Endothelial cell of umbilical vein (primary cell): Measurements from ENCODE around the gene CBY3.
"Not testable (repeated sequence)": the region's sequence is repeated elsewhere in the genome, so short reads cannot be mapped to it uniquely, and the experiment has no call there.

Source experiments
- CTCF ChIP-seq, 2 donors: IDR thresholded peaks; 1 replicate in 1 of 2; 2 replicates in 1 of 2; pipeline ENCODE4 v1.5.1; 2011; ENCODE audit warnings: low read length in 2 of 2, mild to moderate bottlenecking in 2 of 2, moderate library complexity in 2 of 2, control low read depth in 1 of 2, inconsistent platforms in 1 of 2, low read depth in 1 of 2; ENCODE audit not compliant: insufficient read depth in 1 of 2; ENCODE audit errors: extremely low read depth in 1 of 2
- EZH2 ChIP-seq: IDR thresholded peaks from 2 replicates; pipeline ENCODE4 v1.6.1; 2012; ENCODE audit warnings: borderline replicate concordance, low read depth, mild to moderate bottlenecking, moderate library complexity, low read length, inconsistent platforms; ENCODE audit not compliant: severe bottlenecking
- FOS ChIP-seq: IDR thresholded peaks from 2 replicates; pipeline ENCODE4 v1.6.1; 2011; ENCODE audit warnings: mild to moderate bottlenecking, low read length, moderate library complexity, borderline replicate concordance; ENCODE audit not compliant: insufficient read depth
- GATA2 ChIP-seq: IDR thresholded peaks from 2 replicates; pipeline ENCODE4 v1.7.0; 2011; ENCODE audit warnings: low read depth, mild to moderate bottlenecking, moderate library complexity, mixed read lengths, low read length; ENCODE audit not compliant: insufficient read length, insufficient read depth
- JUN ChIP-seq: IDR thresholded peaks from 2 replicates; pipeline ENCODE4 v1.6.1; 2011; ENCODE audit warnings: borderline replicate concordance, low read depth; ENCODE audit not compliant: insufficient read length, insufficient read depth
- MAX ChIP-seq: IDR thresholded peaks from 2 replicates; pipeline ENCODE4 v1.6.1; 2011; ENCODE audit not compliant: insufficient read depth, insufficient read length
- MYC ChIP-seq: IDR thresholded peaks from one replicate; pipeline ENCODE4 v1.6.1; 2011; ENCODE audit warnings: mild to moderate bottlenecking, low read depth, low read length
- POLR2A ChIP-seq: IDR thresholded peaks from 2 replicates; pipeline ENCODE4 v1.6.1; 2012; ENCODE audit warnings: low read depth, mild to moderate bottlenecking, control low read depth, low read length
- POLR2AphosphoS5 ChIP-seq: IDR thresholded peaks from 2 replicates; pipeline ENCODE4 v1.6.1; 2012; ENCODE audit warnings: low read depth, mild to moderate bottlenecking, control low read depth, low read length, moderate library complexity; ENCODE audit not compliant: insufficient read depth

- not testable (repeated sequence) for TF ChIP-seq CTCF (IDR thresholded peaks at IDR 0.05; ENCODE audit: extremely low read depth in 1 of 2, insufficient read depth in 1 of 2, low read depth in 1 of 2, low read length in 2 of 2); GATA2; POLR2A; EZH2; MYC; FOS; POLR2AphosphoS5; JUN; MAX
Observed at GRCh38 chr5:179658179-179658856, 22.5 kb downstream of the CBY3 start.
